Neural progenitor cell (in vitro differentiated cells): ENCODE data around the gene MDM4.

Experiments
- CTCF ChIP-seq: fragments of 200-600 bp; sonication (generic); IDR thresholded peaks from 2 replicates; pipeline ENCODE4 v1.5.1; 2017; ENCODE audit warnings: antibody characterized with exemption, mild to moderate bottlenecking
- EZH2 ChIP-seq: fragments of 200-600 bp; sonication (generic); IDR thresholded peaks from 2 replicates; pipeline ENCODE4 v1.6.1; 2017; ENCODE audit warnings: antibody characterized with exemption, mild to moderate bottlenecking, moderate library complexity
- EZH2phosphoT487 ChIP-seq: fragments of 200-600 bp; sonication (generic); IDR thresholded peaks from 2 replicates; pipeline ENCODE4 v1.6.1; 2017; ENCODE audit warnings: antibody characterized with exemption

GRCh38 chr1:204516180-204516879 lies at the start of gene MDM4:
- TF ChIP-seq CTCF (no peak), EZH2 (peak; percentile 49), EZH2phosphoT487 (no peak)
